KBM-7 (cell line): Measurements from ENCODE around the gene BOC.
"Not testable (repeated sequence)": the region's sequence is repeated elsewhere in the genome, so short reads cannot be mapped to it uniquely, and the experiment has no call there.

ENCODE experiments used
- DNase-seq: peaks from one replicate; pipeline ENCODE4 v3.0.0-alpha.2; 2015
- in situ Hi-C: fragments of 300-500 bp; cut with MboI; formaldehyde crosslinking; loops from 2 replicates; pipeline ENCODE4 v1.14.3; 2020; ENCODE audit warnings: low sequenced_read_pairs, low pct_unique_long_range_greater_than_20kb, mixed read lengths

BOC gene

GRCh38 chr3:113211330-113212149 is at the start of gene BOC:
TSS of gene BOC (plus strand) at chr3:113211557. CDS start at chr3:113249803, 38,246 bp downstream.
- in situ Hi-C loops = no loop called here
- peak; percentile 29 for DNase-seq

DNA sequence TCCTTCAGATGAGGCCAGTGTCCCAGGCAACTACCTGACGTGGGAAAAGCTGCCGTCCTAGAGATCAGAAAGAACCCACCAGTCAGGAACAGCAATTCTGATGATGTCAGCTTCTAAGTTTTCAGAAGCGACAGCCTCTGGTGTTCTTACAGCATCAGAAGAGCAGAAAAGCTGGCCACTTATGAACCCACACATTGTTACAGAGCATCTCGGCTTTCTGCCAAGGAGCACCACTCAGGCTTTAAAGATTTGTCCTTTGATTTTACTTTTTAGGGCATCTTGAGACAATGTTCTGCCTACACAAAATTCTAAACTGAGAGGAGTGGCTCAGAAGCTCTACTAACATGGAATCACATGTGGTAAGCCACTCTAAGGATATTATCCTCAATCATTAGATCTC is 49.7 kb upstream of the BOC start:
- no peak for DNase-seq
- in situ Hi-C loops = no loop called here

GRCh38 chr3:113163152-113163551 is 48.2 kb upstream of the BOC start:
- DNase-seq = no peak
- in situ Hi-C loops = no loop called here

DNA sequence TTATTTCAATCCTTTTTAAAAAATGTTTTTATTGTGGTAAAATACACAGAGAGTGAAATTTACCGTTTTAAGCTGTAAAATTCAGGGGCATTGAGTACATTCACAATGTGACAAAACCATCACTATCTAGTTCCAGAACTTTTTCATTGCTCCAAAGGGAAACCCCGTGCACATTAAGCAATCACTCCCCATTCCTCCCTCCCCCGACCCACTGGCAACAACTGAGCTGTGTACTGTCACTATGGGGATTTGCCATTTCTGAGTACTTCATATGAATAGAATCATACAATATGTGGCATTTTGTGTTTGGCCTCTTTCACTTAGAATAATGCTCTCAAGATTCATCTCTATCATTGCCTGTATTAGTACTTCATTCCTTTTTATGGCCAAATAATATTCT is 45.5 kb upstream of the BOC start:
- in situ Hi-C loops = no loop called here

DNA sequence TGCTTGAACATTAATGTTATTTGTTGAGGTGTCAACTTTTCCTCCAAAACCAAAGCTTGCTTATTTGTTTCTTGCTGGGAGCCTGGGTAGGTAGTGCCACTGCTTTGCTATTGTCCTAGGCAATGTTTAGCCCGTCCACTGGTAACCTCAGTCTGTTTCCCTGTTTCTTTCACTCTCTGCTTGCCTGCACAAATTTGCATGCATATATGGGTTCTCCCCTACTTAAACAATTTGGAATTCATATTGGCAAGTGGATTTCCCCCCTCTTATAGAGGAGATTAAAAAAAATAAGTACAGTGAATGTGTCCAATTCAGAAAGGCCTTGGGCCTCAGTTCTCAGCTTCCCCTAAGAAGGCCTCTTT is 45.0 kb upstream of the BOC start:
- in situ Hi-C loops = no loop called here

More for the DNA sequence above, 45.5 kb upstream of the BOC start:
- no peak for DNase-seq

DNA sequence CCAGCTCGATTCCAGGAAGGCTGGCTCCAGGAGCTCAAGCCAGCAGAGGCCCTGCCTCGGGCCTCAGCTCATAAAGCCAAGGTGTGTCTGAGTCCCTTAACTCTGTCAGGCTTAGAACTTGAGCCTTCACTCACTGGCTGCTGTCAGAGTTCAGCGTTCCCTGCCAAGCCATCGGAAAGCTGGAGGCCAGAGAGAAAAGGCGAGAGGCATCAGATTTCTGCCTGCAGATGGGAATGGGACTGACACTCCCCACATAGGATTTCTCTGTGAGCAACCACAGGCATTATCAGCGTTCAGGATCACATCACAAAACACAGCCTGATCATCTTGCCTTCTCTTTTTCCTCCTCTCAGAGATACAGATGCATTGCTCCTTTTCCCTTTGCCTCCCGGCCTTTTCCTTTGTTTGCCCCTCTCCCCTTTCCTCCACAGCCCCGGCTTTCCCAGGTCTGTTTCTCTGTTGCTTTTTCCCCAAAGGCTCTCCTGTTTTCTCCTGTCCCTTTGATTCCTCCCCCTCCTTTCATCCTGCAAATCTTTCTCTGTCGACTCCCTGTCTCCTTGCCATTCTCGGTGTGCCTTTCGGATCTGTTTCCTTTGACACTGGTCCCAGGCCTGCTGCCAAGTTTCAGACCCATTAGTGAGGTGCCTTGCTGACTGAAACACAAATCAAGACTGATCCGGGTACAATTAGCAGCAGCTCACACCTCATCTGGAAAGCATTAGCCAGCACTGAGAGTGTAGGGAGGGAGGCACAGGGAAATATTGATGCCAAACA is 44.5 kb upstream of the BOC start:
- in situ Hi-C loops = no loop called here
- DNase-seq = no peak

More for the DNA sequence above, 45.0 kb upstream of the BOC start:
- DNase-seq = no peak

DNA sequence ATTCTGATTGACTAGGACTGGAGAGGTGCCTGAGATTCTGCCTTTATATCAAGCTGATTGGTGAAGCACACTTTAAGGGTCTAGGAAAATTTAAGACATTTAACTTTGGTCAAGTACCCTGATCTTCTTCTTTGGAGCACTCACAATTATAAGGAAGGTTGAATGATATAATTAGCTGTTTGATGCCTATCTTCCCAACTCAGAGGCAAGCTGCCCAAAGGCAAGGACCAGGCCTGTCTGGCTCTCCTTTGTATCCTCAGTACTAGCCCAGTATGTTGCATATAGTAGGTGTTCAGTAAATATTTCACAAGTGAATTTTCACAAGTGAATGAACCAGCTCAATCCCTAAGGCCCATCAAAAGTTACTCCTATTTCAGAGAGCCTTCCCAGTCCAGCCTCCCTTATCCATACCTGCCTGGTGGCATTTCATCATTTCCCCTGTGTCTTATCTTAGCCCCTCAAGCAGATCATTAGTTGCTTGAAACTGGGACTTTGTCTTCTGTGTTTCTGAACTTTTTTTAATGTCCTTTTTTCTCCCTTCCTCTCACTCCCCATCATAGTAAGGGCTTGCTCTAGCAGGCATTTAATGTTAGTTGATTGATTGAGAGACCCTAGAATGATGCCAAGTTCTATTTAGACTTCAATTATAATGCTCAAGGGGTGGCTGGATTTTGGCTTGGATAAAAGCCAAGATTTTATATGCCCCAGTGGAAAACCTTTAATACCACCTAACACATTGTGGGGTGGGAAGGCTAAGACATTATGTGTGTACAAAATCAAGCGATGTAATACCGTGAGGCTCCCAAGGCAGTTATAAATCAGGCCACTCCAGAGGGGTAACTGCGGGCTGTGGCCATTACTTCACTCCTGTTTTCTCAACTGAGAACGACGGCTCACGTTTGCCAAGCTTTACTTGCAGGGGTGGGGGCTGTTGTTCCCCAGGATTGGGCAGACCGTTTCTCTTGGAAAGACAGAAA is 43.2 kb upstream of the BOC start:
- no peak for DNase-seq
- in situ Hi-C loops = no loop called here

GRCh38 chr3:113169891-113170452 is 41.4 kb upstream of the BOC start:
- DNase-seq = no peak
- in situ Hi-C loops = no loop called here

DNA sequence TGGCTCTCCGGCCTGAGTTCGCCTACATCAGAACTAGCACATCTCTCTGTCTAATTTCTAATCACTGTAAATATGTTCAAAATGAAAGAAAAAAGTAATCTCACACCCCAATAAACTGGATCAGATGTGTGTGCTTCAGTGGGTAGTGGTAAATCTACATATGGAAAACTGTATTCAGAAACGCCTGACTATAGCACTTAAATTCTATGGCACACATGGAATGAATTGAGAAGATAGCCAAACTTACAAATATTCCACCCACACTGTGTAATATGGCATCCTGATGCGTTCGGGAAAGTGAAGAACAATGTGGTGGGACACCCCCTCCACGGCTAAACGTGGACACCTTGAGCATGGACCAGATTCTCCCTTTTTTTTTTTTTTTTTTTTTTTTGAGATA is 40.6 kb upstream of the BOC start:
- in situ Hi-C loops = no loop called here
- no peak for DNase-seq

DNA sequence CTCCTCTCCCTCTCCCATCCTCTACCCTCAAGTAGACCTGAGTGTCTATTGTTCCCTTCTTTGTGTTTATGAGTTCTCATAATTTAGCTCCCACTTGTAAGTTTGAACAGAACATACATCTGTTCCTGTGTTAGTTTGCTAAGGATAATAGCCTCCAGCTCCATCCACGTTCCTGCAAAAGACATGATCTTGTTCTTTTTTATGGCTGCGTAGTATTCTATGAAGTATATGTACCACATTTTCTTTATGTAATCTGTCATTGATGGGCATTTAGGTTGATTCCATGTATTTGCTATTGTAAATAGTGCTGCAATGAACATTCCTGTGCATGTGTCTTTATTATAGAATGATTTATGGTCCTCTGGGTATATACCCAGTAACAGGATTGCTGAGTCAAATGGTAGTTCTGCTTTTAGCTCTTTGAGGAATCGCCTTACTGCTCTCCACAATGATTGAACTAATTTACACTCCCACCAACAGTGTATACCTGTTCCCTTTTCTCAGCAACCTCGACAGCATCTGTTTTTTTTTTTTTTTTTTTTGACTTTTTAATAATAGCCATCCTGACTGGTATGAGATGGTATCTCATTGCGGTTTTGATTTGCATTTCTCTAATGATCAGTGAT is 39.6 kb upstream of the BOC start:
- peak; percentile 66 for DNase-seq
- in situ Hi-C loops = not testable (repeated sequence)

GRCh38 chr3:113173102-113173501 is 38.3 kb upstream of the BOC start:
- no peak for DNase-seq
- in situ Hi-C loops = no loop called here

GRCh38 chr3:113174304-113174703 is 37.1 kb upstream of the BOC start:
- in situ Hi-C loops = no loop called here
- no peak for DNase-seq

DNA sequence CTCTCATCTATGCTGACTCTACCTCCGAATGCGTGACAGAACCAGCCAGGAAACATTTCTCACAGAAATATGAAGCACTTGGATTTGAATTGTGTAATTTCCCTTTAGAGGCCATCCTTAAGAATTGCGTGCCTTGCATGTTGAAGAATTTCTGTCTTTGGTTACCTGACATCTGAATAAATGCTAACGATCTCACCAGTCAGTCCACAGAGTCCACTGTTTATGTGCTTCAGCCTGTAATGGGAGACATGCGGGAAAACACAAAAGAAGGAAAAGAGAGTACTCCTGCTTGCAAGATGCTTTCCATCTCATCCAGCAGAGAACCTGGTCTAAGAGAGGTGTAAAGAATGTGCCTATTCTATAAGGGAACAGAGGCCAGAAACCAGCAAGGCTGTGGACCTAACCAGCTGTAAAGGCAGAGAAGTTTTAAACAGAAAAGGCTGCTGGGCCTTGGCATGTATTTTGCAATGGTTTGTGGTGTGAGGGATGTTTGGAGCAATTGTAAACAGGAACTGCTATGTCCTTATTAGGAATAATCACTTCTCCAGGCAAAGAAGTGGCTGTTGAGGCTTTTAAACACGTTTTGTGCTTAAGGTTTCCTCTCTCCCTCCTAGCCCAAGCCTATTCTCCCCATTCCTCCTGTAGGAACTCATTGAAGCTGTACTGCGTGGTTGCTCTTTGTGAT is 36.4 kb upstream of the BOC start:
- no peak for DNase-seq
- in situ Hi-C loops = no loop called here

DNA sequence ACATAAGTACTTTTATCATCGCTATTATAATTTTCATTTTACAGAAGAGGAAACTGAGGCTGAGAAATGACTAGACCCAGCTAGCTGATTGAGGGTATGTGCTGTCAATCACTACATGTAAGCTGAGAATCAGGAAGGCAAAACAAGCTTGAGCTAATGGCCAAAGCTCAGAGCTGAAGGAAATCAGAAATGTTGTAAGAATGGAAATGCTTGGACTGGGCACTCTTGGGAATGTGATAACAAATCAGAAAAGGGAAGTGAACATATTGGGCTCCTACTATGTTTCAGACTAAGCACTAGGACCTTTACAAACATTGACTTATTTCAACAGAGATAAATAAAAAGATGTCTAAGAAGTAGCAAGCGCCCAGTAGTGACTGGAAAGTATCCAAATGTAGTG is 33.8 kb upstream of the BOC start:
- no peak for DNase-seq
- in situ Hi-C loops = no loop called here

- no peak for DNase-seq
- in situ Hi-C loops = no loop called here
Measured at GRCh38 chr3:113179235-113179824, 32.0 kb upstream of the BOC start.

GRCh38 chr3:113183748-113184661 is 27.4 kb upstream of the BOC start:
- no peak for DNase-seq

More at GRCh38 chr3:113183748-113184661, 27.4 kb upstream of the BOC start:
- in situ Hi-C loops = no loop called here
